ENCODE data around the gene ADRA2C. TPM values are rescaled to one million over a fixed set of nuclear protein-coding genes. Genes with fewer than 3 reads are reported as not detected.

ADRA2C gene
- total and polyA plus RNA-seq, 9 of the 15 experiments (the other 6 are each of a cell fraction or from before 2014, with no cell fraction given) = 0.06 to 0.58 (median 0.14) TPM; not detected in 2

DNA sequence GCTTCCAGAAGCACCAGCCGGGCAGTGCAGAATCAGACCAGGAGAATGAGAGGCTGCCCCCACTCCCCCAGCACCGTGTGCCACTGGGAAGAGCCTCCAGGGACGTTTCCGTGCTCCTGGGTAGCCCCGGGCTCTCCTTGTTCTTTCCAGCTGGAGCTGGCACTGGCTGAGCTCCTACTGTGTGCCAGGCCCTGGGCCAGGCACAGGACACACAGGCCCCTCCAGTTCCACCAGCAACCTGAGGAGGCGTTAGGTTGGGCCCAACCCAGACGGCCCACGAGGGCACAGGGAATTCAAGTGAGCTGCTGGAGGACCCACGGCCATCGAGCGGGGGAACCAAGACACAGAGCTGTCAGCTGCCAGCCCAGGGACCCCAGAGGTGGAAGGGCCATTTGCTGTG lies 15.9 kb upstream of the ADRA2C start:
- H3K79me2 ChIP-seq (ENCODE audit: control insufficient read depth, insufficient read depth, low read length) = no peaks in the 10 kb centered on the region
- 0 out of 2 replicates have a peak, but pooled peaks cover 5% of the 10 kb centered on the region for H4K20me1 ChIP-seq (replicated peaks; ENCODE audit: control insufficient read depth, insufficient read depth, low read length)
- 1% methylated on average over 11 of the region's 11 CpGs for WGBS (ENCODE audit: insufficient coverage, low coverage, missing lambda C conversion rate)
- ATAC-seq = no peak
- no peaks in the 10 kb centered on the region for H3K4me1 ChIP-seq (replicated peaks in 1 of 2; ENCODE audit: control insufficient read depth in 2 of 2, insufficient read depth in 2 of 2, low read length in 2 of 2)
- TF ChIP-seq, protein P1, sequence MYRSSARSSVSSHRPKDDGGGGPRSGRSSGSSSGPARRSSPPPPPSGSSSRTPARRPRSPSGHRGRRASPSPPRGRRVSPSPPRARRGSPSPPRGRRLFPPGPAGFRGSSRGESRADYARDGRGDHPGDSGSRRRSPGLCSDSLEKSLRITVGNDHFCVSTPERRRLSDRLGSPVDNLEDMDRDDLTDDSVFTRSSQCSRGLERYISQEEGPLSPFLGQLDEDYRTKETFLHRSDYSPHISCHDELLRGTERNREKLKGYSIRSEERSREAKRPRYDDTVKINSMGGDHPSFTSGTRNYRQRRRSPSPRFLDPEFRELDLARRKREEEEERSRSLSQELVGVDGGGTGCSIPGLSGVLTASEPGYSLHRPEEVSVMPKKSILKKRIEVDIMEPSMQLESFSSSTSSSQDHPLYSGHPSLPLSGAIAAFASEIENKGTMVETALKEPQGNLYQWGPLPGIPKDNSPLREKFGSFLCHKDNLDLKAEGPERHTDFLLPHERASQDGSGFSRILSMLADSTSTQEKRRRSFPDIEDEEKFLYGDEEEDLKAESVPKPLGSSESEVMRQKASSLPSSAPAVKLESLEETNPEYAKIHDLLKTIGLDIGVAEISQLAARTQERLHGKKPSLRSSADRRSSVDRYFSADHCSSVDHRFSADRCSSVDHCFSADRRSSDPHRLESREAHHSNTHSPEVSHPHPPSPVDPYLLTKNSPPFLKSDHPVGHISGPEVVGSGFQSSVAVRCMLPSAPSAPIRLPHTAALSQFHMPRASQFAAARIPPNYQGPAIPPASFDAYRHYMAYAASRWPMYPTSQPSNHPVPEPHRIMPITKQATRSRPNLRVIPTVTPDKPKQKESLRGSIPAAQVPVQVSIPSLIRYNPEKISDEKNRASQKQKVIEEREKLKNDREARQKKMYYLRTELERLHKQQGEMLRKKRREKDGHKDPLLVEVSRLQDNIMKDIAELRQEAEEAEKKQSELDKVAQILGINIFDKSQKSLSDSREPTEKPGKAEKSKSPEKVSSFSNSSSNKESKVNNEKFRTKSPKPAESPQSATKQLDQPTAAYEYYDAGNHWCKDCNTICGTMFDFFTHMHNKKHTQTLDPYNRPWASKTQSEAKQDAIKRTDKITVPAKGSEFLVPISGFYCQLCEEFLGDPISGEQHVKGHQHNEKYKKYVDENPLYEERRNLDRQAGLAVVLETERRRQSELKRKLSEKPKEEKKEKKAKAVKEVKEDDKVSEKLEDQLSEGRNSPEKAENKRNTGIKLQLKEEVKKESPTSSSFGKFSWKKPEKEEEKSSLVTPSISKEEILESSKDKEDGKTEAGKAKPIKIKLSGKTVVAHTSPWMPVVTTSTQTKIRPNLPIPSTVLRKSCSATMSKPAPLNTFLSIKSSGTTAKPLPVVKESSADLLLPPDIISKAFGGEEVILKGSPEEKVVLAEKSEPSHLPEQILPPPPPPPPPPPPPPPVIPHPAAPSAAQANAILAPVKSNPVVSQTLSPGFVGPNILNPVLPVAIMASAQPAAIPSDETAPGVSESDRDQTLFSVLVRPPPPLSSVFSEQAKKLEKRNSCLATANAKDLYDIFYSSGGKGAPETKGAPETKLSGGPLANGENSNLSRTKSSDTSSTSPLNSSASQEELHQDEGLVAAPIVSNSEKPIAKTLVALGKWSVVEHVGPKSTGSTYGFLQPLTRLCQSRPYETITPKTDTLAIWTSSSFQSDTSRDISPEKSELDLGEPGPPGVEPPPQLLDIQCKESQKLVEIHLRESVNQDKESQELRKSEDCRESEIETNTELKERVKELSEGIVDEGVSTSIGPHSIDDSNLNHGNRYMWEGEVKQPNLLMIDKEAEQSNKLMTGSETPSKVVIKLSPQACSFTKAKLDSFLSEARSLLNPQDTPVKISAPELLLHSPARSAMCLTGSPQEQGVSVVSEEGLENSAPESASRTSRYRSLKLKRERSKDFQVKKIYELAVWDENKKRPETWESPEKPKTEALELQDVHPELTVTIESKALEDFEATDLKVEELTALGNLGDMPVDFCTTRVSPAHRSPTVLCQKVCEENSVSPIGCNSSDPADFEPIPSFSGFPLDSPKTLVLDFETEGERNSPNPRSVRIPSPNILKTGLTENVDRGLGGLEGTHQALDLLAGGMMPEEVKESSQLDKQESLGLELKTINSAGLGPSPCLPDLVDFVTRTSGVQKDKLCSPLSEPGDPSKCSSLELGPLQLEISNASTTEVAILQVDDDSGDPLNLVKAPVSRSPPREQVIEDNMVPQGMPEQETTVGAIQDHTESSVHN (IDR thresholded peaks at IDR 0.05; ENCODE audit: borderline replicate concordance in 1 of 2, low read depth in 1 of 2) = no peak
- TF ChIP-seq ZKSCAN1 (IDR thresholded peaks at IDR 0.05; ENCODE audit: low read depth, low read length) = peak; percentile 46; the same call in 1 of the 2 replicates
- TF ChIP-seq, protein P2, sequence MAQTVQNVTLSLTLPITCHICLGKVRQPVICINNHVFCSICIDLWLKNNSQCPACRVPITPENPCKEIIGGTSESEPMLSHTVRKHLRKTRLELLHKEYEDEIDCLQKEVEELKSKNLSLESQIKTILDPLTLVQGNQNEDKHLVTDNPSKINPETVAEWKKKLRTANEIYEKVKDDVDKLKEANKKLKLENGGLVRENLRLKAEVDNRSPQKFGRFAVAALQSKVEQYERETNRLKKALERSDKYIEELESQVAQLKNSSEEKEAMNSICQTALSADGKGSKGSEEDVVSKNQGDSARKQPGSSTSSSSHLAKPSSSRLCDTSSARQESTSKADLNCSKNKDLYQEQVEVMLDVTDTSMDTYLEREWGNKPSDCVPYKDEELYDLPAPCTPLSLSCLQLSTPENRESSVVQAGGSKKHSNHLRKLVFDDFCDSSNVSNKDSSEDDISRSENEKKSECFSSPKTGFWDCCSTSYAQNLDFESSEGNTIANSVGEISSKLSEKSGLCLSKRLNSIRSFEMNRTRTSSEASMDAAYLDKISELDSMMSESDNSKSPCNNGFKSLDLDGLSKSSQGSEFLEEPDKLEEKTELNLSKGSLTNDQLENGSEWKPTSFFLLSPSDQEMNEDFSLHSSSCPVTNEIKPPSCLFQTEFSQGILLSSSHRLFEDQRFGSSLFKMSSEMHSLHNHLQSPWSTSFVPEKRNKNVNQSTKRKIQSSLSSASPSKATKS (CRISPR knock-in tag; IDR thresholded peaks at IDR 0.05) = no peak
- H3K4me2 ChIP-seq (ENCODE audit: insufficient read depth, low read length) = no peak overlapping the region
- peaks cover 13 to 80% of the 10 kb centered on the region in 2 experiments for H3K27me3 ChIP-seq (ENCODE audit: control insufficient read depth in 2 of 2, insufficient read depth in 2 of 2, low read length in 2 of 2)
- DNase-seq (ENCODE audit: extremely low read depth in 1 of 4, low spot score in 3 of 4) = no peak
- ChIA-PET POLR2A (no interaction called here), CTCF (ENCODE audit: low intra/inter-chr PET ratio) (no interaction called here)
- no TSS peak for BruUV-seq (replicated peaks)
- no peak overlapping the region for H2AFZ ChIP-seq (ENCODE audit: low read depth, low read length)
- H3K27ac ChIP-seq (ENCODE audit: extremely low read depth, low read depth, low read length) = no peak overlapping the region
- intact Hi-C loops (cut with micrococcal nuclease) = no loop called here
- no peaks in the 10 kb centered on the region for H3K9me1 ChIP-seq (ENCODE audit: control insufficient read depth, insufficient read depth, low read length)
- no peak for FAIRE-seq
- H3K36me3 ChIP-seq (ENCODE audit: control insufficient read depth, insufficient read depth, low read length) = no peaks in the 10 kb centered on the region
- no peak overlapping the region for H3K4me3 ChIP-seq
- no peak overlapping the region for H3K9ac ChIP-seq (ENCODE audit: insufficient read depth in 1 of 2, low read depth in 2 of 2, low read length in 2 of 2)
- H3K9me3 ChIP-seq (replicated peaks; ENCODE audit: control insufficient read depth, insufficient read depth, low read depth, low read length) = no peaks in the 10 kb centered on the region
- in situ Hi-C loops (cut with MboI) = no loop called here

All from K562 (cell line).